NCI-H1092 (cell line): ENCODE results near the gene CNTFR.

Experiments
- DNase-seq: peaks from one replicate; lab custom pipeline; 2025; lab: John Stamatoyannopoulos, UW

The CNTFR gene

GRCh38 chr9:34572092-34572491 lies 17.4 kb downstream of the CNTFR start:
- no peak for DNase-seq

DNA sequence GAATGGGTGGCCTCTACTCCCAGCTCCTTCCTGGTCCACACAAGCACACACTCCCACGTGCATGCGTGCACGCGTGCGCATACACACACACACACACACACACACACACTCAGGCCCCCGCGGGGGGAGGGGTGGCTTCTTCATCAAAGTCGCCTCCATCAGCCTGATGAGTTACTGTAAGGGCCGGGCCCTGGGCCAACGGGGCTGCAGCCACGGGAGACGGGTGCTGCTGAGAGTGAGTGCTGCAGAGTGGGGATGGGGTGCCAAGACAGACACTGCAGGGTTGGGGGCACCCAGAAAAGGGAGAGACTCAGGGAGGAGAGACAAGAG lies 18.1 kb downstream of the CNTFR start:
- DNase-seq, result no peak

GRCh38 chr9:34570809-34571480 lies 18.6 kb downstream of the CNTFR start:
- DNase-seq, result no peak

GRCh38 chr9:34570376-34570775 lies 19.1 kb downstream of the CNTFR start:
- DNase-seq, result no peak

DNA sequence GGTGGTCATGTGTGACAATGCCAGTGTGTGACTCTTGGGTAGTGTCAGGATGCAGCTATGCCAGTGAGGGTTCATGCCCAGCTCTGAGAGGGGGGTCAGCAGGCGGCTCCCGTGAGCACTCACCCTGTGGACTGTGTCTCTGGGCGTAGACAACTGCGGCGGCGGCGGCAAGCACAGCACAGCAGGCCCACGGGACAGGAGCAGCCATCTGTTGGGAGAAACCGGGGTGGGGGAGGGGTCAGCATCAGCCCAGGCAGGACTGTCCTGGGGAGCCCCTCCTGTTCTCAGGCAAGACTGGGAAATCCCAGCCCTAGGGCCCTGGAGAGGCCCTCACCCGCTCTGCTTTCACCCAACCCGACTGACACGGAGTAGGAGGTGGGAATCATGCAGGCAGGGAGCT lies 20.8 kb downstream of the CNTFR start:
- no peak for DNase-seq

GRCh38 chr9:34568133-34568532 lies 21.4 kb downstream of the CNTFR start:
- DNase-seq, result no peak

DNA sequence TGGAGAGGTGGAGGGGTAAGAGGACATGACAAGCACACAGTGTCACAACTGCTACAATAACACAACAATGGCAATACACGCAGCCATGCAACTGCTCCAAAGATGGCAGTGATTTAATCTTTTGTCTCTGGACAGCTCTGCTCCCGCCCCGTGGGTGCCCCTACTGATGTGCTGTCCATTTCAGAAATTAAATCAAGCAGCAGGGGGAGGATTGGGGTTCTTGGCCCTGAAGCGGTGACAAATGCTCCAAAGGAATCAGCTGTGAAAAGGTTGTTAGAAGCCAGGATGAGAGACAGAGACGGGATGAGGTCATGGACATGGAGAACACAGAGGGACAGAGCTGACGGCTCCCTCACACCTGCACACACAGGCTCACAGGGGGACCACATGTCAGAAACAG lies 22.6 kb downstream of the CNTFR start:
- no peak for DNase-seq

DNA sequence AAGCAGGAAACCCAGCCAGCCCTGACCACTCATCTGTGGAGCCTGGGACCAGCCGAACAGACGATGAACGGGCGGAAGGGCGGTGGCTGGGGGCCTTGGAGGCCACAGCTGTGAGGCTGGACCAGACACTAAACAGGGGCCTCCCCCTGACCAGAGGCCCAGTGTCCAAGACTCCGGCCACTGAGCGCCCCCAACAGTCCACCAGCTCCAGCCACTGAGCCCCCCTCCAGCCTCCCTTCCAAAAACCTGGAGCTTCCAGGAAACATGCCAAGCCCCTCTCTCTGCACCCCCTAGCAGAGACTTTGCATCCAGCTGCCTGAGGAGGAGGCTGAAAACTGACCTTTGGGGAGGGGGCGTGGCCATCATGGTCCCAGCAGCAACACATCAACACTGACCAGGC lies 23.2 kb downstream of the CNTFR start:
- no peak for DNase-seq

DNA sequence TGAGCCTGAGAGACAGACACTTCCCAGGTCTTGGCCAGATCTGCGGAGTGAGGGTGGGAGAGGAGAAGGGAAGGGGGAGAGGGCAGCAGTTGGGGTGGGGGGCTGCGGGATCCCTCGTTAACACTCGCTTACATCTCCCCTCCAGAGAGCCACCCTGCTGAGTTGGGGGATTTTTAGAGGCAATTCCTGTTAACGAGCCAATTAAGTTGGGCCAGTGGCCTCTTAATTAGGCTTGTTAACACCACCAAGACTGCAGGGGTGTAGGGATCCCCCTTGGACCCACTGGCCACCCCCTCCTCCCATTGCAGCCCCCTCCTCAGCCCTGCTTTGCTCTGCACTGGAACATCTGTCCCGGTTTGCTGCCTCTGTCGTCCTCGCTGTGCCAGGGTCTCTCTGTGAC lies 23.7 kb downstream of the CNTFR start:
- DNase-seq, result no peak

- no peak for DNase-seq
Measured at GRCh38 chr9:34564617-34565016, 24.9 kb downstream of the CNTFR start.

DNA sequence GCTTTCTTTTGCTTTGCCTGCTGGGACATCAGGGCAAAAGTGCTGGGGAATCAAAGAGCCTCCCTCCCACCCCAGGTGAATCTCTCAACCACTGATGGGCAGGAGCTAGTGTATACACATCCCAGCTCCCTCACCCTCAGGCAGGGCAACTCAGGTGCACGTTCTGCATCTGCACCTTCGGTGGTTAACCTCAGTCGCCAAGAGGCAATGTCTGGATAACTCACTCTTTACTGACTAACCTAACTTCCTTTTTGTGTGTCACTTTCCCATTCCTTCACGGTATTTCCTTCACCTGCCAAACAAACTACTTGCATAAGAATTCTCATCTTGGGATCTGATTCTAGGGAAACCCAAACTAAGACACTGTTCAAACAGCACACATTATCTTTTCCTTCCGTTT lies 26.3 kb downstream of the CNTFR start:
- DNase-seq, result no peak

DNA sequence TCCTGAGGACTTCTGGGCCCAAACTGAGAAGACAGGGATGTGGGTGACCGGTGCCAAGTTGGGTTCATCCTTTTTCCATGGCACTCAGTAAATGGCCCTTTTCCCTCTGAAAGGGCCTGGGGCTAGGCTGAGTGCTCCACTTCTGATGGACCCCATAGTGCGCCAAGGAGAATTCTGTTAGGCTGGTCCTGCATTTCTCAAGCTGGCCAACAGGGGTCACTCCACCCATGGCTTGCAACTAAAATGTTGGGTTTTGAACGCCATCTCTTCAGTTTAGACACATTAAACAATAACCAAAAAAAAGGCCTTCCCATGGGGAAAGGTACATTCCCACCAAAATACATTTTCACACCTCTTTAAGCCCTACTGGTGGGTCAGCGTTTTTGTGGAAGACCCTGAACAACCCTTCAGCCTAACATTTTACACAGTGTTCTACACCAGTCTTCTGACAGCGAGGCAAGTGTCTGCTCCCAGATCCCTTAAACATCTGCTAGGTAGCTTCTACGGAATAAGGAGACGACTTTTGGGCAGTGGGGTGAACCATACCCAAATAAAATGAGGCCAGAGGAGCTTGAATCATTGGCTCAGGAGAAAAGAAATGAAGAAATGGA lies 27.3 kb downstream of the CNTFR start:
- no peak for DNase-seq

DNA sequence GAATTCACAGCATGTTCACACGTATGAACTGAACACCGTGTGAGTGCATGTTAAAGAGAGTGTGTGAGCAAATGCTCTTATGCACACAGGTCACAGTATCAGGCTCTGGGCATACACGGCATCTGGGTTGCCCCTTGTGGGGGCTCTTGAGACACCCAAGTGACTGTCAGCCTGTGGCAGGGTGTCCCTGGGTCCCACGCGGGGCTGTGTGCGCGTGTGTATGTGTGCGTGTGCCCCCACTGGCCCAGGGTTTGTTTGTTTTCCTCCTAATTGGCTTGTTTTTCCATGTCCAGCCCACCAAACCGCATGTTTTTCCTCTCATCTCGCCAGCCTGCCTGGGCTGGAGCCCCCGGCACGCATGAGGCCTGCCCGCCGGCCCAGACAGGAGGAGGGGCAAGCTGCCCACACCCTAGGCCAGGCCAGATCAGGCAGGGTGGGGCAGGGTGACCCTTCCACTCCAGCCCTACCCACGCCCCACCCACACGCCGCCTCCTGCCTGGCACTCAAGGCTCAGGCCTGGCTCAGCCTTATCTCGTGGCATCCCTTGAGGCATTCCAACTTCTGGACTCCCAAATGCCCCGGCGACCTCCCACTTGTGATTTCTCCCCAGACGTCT lies 28.8 kb downstream of the CNTFR start:
- no peak for DNase-seq

DNA sequence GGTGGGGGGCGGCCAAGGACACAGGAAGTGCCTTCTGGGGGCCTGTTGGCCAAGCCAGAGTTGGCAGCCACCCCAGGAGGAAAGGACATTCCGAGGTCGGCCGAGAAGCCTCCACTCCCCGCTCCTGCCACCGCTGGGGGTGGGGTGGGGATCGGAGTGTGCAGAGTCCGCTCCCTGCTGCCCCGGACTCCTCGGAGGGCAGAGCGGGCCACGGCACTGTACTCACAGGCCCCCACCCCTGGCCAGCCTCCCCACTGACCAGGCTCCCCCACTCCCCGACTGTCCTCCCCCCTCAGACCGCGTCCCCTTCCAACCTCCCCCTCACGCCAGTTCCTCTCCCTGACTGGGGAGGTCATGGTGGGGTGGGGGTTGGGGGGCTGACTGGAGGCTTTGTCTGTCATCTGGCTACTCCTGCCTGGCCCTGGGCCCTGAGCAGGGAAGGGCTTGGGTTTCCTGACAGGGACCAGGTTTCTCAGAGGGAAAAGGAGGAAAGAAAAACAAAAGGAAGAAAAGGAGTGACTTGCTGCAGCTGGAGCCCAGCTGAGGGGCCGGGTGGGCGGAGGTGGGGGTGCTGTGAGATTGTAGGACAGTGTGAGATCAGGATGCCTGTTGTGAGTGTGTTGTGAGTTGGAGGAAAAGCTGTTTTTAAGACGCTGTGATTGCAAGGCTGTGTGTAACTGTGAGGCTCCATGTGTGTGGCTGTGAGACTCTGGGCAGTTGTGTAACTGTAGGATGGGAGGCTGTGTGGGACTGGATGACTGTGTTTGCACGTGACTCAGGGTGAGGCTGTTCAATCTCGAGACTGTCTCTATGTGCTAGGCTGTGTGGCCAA lies 29.7 kb downstream of the CNTFR start:
- DNase-seq, result no peak

GRCh38 chr9:34558919-34559623 lies 30.5 kb downstream of the CNTFR start:
- DNase-seq, result no peak

DNA sequence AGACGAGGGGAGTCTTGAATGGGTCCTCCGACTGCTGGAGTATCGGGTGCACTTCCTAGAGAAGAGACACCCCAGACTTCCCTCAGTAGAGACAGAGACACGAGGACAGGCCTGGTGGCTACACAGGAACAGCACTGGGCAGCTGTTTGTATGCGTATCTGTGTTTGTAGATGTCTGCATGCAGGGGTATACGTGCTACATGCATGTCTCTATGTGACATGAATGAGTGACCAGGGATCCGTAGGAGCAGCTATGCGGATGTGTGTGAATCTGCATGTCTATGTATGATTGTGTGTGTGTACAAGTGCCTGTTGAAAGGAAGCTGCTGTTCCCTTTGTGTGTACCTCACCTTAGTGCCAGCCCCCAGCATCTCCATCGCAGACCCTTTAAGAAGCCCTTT lies 31.2 kb downstream of the CNTFR start:
- DNase-seq, result no peak

DNA sequence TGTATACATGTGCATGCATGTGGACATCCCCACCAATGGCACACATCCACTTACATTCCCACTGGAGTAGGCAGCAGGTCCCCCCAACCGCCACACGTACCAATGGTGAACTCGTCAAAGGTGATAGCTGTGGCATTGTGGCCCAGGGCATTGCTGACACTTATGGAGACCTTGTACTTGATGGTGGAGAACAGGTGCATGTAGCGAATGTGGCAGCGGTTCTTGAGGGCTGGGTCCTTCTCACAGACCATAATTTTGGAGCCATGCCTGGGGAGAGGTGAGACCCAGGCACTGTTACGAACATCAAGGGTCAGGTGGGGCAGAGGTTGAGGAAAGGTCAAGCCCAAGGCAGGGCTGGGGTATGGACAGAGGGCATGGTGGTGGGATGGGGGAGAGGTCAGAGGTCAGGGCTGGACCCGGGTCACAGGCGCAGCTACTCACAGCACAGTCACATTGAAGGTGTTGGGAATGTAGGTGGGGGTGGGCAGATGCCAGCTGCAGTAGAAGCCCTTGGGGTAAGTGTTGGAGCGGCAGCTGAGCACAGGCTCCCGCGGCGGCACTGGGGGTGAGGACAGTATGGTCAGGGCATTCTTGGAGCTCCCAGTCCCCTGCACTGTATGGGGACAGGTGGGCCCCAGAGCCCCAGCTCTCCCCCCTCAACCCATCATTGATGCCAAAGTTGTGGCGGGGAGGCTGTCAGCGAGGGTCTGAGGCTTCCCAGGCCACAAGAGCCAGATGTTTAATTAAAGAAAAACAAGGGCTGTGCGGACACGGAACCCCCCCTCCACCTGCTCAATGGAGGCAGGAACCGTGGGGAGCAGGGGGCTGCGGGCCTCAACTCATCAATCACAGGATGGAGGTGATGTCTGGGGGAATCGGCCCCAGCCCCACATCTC lies 31.9 kb downstream of the CNTFR start:
- DNase-seq, result no peak

GRCh38 chr9:34556949-34557348 lies 32.6 kb downstream of the CNTFR start:
- DNase-seq, result no peak

- DNase-seq, result no peak
Measured at GRCh38 chr9:34555936-34556525, 33.5 kb downstream of the CNTFR start.

DNA sequence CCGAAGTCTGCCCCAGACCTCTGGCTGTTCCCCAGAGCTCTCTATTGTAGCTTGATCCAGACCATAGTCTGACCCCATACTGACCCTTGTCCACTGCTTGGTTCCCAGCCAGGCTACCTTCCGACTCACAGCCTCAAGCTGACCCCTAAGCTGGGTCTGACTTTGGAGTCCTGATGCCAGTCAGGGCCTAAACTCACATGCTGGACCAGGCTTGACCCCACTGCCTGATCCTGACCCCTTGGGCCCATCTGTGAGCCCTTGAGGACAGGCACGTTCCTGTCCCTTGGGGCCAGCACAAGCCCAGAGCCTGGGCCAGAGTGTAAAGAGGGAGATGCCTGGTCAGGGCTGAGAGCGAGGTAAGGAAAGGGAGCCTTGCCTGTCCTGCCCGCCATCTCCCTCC lies 34.0 kb downstream of the CNTFR start:
- no peak for DNase-seq

- DNase-seq, result peak; percentile 94
Measured at GRCh38 chr9:34555002-34555348, 34.5 kb downstream of the CNTFR start.
